Stimulated activated CD4-positive, alpha-beta T cell treated with anti-CD3 and anti-CD28 coated beads, Interleukin-2, amount 100 ng/mL, for 4 hours (primary cell): ENCODE measurements around the gene CYB561A3.

ENCODE experiments used
- DNase-seq: peaks from one replicate; pipeline ENCODE4 v3.0.0-alpha.2; 2020; ENCODE audit warnings: low read depth

The CYB561A3 gene

DNA sequence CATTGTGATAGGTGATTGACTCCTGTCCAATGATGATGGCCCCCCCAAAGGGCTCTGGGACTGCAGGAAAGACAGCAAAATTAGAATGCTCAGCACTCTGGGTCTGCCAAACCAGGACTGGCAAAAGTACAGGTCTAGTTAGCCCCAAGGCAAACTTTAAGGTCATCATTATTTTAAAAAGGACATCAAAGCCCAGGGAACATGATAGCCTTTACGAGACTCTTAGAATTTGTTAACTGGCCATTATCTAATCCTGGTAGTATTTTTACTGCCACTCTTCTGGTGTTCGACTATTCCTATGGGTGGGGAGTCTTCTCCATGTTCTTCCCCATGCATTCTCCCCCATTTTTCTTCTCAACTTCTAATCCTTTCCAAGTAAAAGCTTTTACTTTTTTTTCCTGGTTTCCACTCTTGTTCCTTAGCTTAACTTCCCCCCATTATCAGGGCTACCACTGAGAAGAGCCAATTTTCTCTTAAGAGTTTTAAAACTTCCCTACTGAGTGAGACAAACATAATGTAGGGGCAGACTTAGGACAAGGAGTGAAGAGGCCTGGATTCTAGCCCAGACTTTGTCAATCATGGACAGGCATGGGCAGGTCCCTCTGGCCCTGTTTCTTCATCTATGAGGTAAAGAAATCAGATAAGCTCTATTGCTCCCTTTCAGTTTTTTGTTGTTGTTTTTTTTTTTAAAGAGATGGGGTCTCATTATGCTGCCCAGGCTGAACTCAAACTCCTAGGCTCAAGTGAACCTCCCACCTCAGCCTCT lies 35.9 kb downstream of the CYB561A3 start:
- DNase-seq, result no peak

DNA sequence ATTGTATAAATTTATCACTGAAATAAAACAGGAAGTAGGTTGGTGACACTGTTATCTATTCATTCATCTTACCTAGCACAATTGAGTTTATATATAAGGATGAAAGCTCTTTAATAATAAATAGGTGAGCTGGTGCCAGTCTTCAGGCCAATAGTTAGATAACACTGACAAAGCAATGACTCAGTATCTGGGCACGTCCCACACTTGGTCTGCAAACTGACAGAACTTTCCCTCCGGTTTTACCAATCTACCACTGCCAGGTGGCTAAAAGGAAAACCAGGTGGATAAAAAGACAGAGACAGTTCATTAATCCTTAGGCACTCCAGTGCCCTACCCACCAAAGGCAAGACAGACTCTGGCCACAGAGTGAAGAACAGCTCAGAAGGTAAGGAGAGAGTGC lies 46.4 kb downstream of the CYB561A3 start:
- no peak for DNase-seq

DNA sequence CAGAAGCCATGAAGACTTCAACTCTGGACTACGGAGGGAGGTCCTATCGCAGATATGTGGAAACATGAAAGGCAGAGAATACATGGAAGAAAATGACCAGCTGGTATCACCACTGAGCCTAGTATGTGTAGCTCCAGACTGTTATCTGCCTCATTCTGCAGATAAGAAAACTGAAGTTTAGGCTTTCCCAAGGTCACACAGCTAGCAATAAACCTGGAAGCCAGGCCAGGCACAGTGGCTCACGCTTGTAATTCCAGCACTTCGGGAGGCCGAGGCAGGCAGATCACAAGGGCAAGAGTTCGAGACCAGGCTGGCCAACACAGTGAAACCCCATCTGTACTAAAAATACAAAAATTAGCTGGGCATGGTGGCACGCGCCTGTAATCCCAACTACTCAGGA lies 50.9 kb downstream of the CYB561A3 start:
- no peak for DNase-seq

DNA sequence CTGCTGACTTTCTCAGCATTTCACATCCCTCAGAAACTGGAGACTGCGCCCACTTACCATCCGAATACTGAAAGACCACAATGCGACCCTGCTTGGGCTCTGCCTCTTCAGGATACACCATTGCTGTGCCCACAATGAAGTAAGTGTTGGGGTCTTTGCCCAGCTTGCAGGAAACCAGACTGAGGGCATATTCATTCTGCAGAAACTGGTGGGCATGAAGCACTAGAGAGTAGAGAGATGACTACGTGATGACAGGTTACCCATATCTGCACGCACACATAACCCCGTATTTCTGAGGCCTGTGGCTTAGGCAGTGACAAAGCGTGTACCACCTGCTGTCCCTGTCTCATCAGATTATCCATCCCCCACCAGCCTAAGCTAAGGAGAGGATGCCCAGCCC lies 51.9 kb downstream of the CYB561A3 start:
- no peak for DNase-seq

DNA sequence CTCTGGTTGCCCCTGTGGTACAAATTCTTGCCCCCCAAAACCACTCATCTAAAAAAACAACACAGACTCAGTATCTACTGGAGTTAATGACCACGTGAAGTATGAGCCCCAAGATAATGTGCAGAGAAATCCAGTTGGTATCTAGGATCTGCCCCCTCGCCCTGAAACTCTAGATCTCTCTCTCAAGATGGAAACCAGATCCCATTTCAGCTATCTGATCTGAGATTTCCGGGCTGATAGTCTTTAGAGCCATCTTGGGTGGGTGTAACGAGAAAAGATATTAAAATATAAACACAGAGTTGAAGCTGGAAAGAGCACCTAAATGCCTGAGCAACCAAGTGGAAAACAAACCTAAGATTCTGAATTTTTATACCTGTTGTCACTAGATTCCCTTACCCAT lies 52.5 kb downstream of the CYB561A3 start:
- DNase-seq, result no peak

DNA sequence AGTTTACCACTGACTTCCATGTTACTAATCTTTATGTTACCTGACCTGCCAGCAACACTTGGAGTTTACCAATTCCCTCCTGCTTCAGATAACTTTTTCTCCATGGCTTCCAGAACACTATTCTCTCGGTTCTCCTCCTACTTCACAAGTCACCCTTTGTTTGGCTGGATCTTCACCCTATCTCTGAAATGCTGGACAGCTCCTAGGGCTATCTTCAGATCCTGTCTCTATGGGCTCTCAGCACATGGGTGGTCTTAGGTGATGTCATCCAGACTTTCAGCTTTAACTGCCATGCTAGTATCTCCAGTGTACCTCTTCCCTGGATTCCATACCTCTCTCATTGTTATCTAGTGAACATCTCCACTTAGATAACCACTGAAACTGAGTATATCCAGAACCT lies 54.3 kb downstream of the CYB561A3 start:
- no peak for DNase-seq

DNA sequence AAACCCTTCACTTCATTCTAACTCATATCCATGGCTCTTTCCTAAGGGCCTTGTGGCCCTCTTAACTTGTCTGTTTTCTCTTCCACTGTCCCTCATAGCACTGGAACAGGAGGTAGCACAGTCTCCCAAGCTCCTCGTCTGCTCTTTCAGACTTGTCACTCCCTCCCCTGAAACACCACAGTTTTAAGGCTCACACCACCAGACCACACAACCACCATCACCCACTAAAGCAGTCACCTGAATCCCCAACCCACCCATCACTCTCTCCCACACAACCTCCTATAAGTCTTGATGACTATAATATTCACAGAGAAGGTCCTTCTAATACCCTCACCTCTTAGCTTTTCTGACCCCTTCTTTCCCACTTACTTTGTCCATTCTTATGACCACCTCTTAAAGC lies 55.5 kb downstream of the CYB561A3 start:
- DNase-seq, result no peak

DNA sequence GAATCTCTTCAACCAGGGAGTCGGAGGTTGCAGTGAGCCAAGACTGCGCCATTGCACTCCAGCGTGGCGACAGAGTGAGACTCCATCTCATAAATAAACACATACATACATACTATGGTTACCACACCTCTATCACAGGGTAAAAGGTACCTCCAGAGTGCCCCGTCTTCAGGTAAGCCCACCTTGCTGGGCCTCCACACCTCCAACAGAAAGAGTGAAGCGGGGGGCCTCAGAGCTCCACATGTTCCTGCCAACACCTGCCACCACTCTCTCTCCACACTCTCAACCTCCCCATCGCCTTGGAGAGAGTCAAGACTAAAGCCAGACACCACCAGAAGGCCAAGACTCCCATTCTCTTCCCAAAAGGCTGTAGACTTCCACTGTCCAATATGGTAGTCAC lies 56.3 kb downstream of the CYB561A3 start:
- DNase-seq, result no peak

DNA sequence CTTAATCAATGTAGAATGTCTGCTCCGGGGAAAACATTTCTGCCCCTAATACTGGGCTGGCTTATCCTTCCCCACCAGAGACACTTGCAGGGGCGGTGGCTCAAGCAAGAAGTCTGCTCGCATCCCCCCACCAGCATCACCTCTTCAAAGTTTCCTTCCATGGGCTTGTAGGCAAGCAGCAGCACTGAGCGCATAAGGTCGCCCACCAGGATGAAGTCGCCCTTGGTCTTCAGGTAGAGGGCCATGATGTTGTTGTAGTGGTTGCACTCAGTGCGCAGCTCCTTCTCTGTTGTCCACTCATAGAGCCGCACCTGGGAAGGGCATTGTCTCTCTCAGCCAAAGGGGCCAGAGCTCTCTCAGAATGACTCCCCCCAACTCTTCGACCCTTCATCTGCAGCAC lies 58.0 kb downstream of the CYB561A3 start:
- no peak for DNase-seq

DNA sequence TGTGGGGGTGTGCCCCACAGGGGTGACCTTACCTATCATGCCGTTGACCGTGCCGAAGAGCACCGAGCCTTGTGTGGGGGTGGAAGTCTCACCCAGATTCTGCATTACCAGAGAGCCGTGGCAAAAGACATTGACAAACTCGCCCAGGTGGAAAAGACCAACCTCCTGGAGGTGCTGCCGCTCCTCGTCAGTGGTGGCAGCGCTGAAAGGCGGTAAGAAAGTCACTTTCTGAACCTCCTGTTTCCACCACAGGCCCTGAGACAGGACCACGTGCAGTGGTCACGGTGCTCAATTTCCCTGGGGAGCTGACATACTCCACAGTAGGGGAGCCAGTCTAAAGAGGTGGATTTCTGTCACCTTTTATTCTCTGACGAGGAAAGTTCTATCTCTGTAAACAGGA lies 59.1 kb downstream of the CYB561A3 start:
- no peak for DNase-seq
